ENCODE data around the gene RBM12.
"Not testable (repeated sequence)": the region's sequence is repeated elsewhere in the genome, so short reads cannot be mapped to it uniquely, and the experiment has no call there.

The RBM12 gene

DNA sequence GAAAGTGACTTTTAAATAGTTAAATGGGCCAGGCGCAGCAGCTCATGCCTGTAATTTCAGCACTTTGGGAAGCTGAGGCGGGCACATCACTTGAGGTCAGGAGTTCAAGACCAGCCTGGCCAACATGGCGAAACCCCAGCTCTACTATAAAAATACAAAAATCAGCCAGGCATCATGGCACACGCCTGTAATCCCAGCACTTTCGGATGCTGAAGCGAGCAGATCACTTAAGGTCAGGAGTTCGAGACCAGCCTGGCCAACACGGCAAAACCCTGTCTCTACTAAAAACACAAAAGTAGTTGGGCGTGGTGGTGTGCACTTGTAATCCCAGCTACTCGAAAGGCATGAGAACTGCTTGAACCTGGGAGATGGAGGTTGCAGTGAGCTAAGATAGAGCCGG, 41.2 kb upstream of the RBM12 start:
- H3K9me3 ChIP-seq (ENCODE audit: control insufficient read depth, insufficient read depth, low read depth, low read length); H3K4me1 ChIP-seq (ENCODE audit: control insufficient read depth, insufficient read depth, low read length); H3K27ac ChIP-seq (ENCODE audit: low read depth, low read length); H3K27me3 ChIP-seq (ENCODE audit: control insufficient read depth, insufficient read depth, low read length); H3K4me3 ChIP-seq (ENCODE audit: low read depth, low read length); H3K9ac ChIP-seq (ENCODE audit: low read length): not testable (repeated sequence)
- peaks cover 90% of the 10 kb centered on the region for H3K36me3 ChIP-seq (ENCODE audit: control insufficient read depth, insufficient read depth, low read length)

GRCh38 chr20:35704514-35705261, 40.0 kb upstream of the RBM12 start:
- Histone ChIP-seq H3K9me3 (ENCODE audit: control insufficient read depth, insufficient read depth, low read depth, low read length) (no peaks in the 10 kb centered on the region), H3K36me3 (ENCODE audit: control insufficient read depth, insufficient read depth, low read length) (peaks cover 81% of the 10 kb centered on the region), H3K27me3 (ENCODE audit: control insufficient read depth, insufficient read depth, low read length) (no peaks in the 10 kb centered on the region), H3K4me1 (ENCODE audit: control insufficient read depth, insufficient read depth, low read length) (no peaks in the 10 kb centered on the region), H3K27ac (ENCODE audit: low read depth, low read length) (no peak overlapping the region), H3K4me3 (ENCODE audit: low read depth, low read length) (no peak overlapping the region), H3K9ac (ENCODE audit: low read length) (no peak overlapping the region)

GRCh38 chr20:35702824-35703695, 38.4 kb upstream of the RBM12 start:
- H3K4me1 ChIP-seq (ENCODE audit: control insufficient read depth, insufficient read depth, low read length): peaks cover 1% of the 10 kb centered on the region; the same call in 1 of the 2 replicates
- peaks cover 68% of the 10 kb centered on the region for H3K36me3 ChIP-seq (ENCODE audit: control insufficient read depth, insufficient read depth, low read length)
- no peak overlapping the region for H3K27ac ChIP-seq (ENCODE audit: low read depth, low read length)
- no peak overlapping the region for H3K9ac ChIP-seq (ENCODE audit: low read length)
- no peaks in the 10 kb centered on the region for H3K9me3 ChIP-seq (ENCODE audit: control insufficient read depth, insufficient read depth, low read depth, low read length)
- no peak overlapping the region for H3K4me3 ChIP-seq (ENCODE audit: low read depth, low read length)
- no peaks in the 10 kb centered on the region for H3K27me3 ChIP-seq (ENCODE audit: control insufficient read depth, insufficient read depth, low read length)

DNA sequence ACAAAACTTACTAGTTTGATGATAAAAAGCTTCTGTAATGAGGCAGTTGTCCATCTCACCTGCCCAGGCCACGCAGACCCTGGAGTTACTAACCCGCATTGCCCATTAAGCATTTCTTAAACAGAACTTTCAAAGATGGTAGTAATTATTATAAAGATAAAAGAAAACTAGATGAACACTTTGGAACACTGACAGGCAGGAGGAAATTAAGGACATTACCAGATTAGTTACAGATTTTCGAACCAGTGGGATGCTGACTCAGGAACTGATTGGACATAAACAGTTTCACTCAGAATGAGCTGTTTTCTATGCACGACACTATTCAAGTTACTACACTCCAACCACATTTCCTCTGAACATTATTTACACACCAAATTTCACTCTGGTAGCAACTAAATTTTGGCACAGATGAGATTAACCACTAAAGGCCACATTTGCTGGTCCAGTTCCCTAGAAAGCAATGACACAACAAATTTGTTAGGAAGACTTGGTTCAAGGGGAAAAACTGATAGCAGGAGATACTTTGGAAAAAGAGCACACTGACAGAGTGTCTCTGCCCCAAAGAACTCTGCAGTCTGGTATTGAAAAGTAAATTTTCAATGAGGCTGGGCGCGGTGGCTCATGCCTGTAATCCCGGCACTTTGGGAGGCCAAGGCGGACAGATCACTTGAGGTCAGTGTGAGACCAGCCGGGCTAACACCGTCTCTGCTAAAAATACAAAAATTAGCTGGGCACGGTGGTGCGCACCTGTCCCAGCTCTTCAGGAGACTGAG, 37.5 kb upstream of the RBM12 start:
- H3K4me3 ChIP-seq (ENCODE audit: low read depth, low read length): no peak overlapping the region

GRCh38 chr20:35700625-35701148, 36.0 kb upstream of the RBM12 start:
- H3K4me1 ChIP-seq (ENCODE audit: control insufficient read depth, insufficient read depth, low read length): peaks cover 8% of the 10 kb centered on the region; the same call in 1 of the 2 replicates
- H3K27ac ChIP-seq (ENCODE audit: low read depth, low read length): no peak overlapping the region
- peaks cover 48% of the 10 kb centered on the region for H3K36me3 ChIP-seq (ENCODE audit: control insufficient read depth, insufficient read depth, low read length)

More for the DNA sequence above, 37.5 kb upstream of the RBM12 start:
- Histone ChIP-seq H3K27ac (ENCODE audit: low read depth, low read length) (no peak overlapping the region), H3K36me3 (ENCODE audit: control insufficient read depth, insufficient read depth, low read length) (peaks cover 59% of the 10 kb centered on the region), H3K9me3 (ENCODE audit: control insufficient read depth, insufficient read depth, low read depth, low read length) (no peaks in the 10 kb centered on the region), H3K4me1 (ENCODE audit: control insufficient read depth, insufficient read depth, low read length) (peaks cover 8% of the 10 kb centered on the region; the same call in 1 of the 2 replicates), H3K27me3 (ENCODE audit: control insufficient read depth, insufficient read depth, low read length) (no peaks in the 10 kb centered on the region), H3K9ac (ENCODE audit: low read length) (no peak overlapping the region)

GRCh38 chr20:35699957-35700624, 35.4 kb upstream of the RBM12 start:
- Histone ChIP-seq H3K4me3 (ENCODE audit: low read depth, low read length) (peak overlapping the region; percentile 96), H3K9me3 (ENCODE audit: control insufficient read depth, insufficient read depth, low read depth, low read length) (no peaks in the 10 kb centered on the region), H3K36me3 (ENCODE audit: control insufficient read depth, insufficient read depth, low read length) (peaks cover 44% of the 10 kb centered on the region), H3K27ac (ENCODE audit: low read depth, low read length) (peak overlapping the region; percentile 95; the same call in 1 of the 2 replicates), H3K4me1 (ENCODE audit: control insufficient read depth, insufficient read depth, low read length) (peaks cover 8% of the 10 kb centered on the region; the same call in 1 of the 2 replicates), H3K9ac (ENCODE audit: low read length) (peak overlapping the region; percentile 100), H3K27me3 (ENCODE audit: control insufficient read depth, insufficient read depth, low read length) (no peaks in the 10 kb centered on the region)

More at GRCh38 chr20:35700625-35701148, 36.0 kb upstream of the RBM12 start:
- H3K9me3 ChIP-seq (ENCODE audit: control insufficient read depth, insufficient read depth, low read depth, low read length): no peaks in the 10 kb centered on the region
- H3K27me3 ChIP-seq (ENCODE audit: control insufficient read depth, insufficient read depth, low read length): no peaks in the 10 kb centered on the region
- H3K9ac ChIP-seq (ENCODE audit: low read length): peak overlapping the region; percentile 100
- H3K4me3 ChIP-seq (ENCODE audit: low read depth, low read length): peak overlapping the region; percentile 96; the same call in 1 of the 2 replicates

- H3K9ac ChIP-seq (ENCODE audit: low read length): peak within 1 kb of the TSS; percentile 100
- peaks cover 40% of the 10 kb centered on the region for H3K36me3 ChIP-seq (ENCODE audit: control insufficient read depth, insufficient read depth, low read length)
- H3K27me3 ChIP-seq (ENCODE audit: control insufficient read depth, insufficient read depth, low read length): no peaks in the 10 kb centered on the region
- peaks cover 8% of the 10 kb centered on the region; the same call in 1 of the 2 replicates for H3K4me1 ChIP-seq (ENCODE audit: control insufficient read depth, insufficient read depth, low read length)
- no peaks in the 10 kb centered on the region for H3K9me3 ChIP-seq (ENCODE audit: control insufficient read depth, insufficient read depth, low read depth, low read length)
- peak within 1 kb of the TSS; percentile 95 for H3K27ac ChIP-seq (ENCODE audit: low read depth, low read length)
- peak within 1 kb of the TSS; percentile 96 for H3K4me3 ChIP-seq (ENCODE audit: low read depth, low read length)
Observed at GRCh38 chr20:35699127-35699956, 34.6 kb upstream of the RBM12 start, which contains the start of the genes NFS1 and ROMO1. Gene NFS1 (minus strand): TSS chr20:35699352. CDS start chr20:35699288, 64 bp downstream. Gene ROMO1 (plus strand): TSS chr20:35699405. CDS start chr20:35699633, 228 bp downstream.

DNA sequence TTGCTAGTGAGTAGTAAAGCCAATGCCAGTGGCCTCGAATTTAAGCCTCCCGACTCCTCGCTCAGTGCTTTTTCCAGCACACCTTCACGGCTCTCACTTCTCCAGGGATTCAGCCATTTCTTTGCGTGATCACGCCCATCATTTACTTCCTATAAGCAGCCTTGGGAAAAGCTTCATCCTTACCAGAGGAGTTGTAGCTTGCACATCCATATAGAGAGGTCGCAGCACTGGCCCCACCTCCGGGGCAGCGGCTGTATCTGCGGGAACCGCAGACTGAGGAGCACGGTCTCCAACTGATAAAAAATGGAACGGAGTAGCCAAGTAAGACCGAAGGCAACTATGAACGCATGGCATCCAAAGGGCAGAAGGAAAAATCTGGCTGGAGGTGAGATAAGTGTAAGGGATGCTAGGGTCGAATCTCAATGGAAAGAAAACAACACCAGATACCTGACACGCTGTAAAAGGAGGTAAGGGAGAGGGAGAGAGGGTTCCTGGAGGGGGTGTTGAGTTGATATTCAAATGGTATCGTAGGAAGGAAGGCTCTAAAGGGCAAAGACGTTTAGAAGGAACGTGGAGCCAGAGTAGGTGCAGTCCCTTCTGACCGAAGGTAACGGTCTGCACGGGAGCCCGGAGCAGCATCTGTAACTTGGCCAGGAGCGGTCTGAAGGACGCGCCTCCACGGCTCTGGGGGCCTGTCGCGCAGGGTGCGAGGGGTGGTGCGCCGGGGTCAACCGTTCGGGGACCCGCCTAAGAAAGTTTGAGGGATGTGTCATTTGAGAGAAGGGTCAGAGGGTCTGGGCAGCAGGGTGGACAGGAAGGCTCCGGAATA, 33.8 kb upstream of the RBM12 start:
- Histone ChIP-seq H3K36me3 (ENCODE audit: control insufficient read depth, insufficient read depth, low read length) (peaks cover 35% of the 10 kb centered on the region), H3K27ac (ENCODE audit: low read depth, low read length) (0 out of 2 replicates have a peak overlapping the region, but pooled peaks have one; percentile 95), H3K27me3 (ENCODE audit: control insufficient read depth, insufficient read depth, low read length) (no peaks in the 10 kb centered on the region)

More for the DNA sequence above, 33.8 kb upstream of the RBM12 start:
- H3K9me3 ChIP-seq (ENCODE audit: control insufficient read depth, insufficient read depth, low read depth, low read length): no peaks in the 10 kb centered on the region
- H3K4me1 ChIP-seq (ENCODE audit: control insufficient read depth, insufficient read depth, low read length): peaks cover 8% of the 10 kb centered on the region; the same call in 1 of the 2 replicates
- H3K9ac ChIP-seq (ENCODE audit: low read length): peak overlapping the region; percentile 100
- H3K4me3 ChIP-seq (ENCODE audit: low read depth, low read length): peak overlapping the region; percentile 96
